Mucosa of descending colon (tissue), 3 donors: ENCODE results near the gene AGK. TPM values are rescaled to one million over a fixed set of nuclear protein-coding genes. Genes with fewer than 3 reads are reported as not detected.

Experiments used
- ATAC-seq: fragments of 200-7000 bp; cut with Tn5 transposase; one replicate; pipeline ENCODE4 v1.9.1; 2020; ENCODE audit warnings: mild to moderate bottlenecking, moderate library complexity
- DNase-seq, 3 donors: peaks; one replicate each; pipeline ENCODE4 v3.0.0-alpha.2; 2020
- H3K36me3 ChIP-seq: fragments of 200-600 bp; one replicate; pipeline ENCODE4 v1.8.0; 2021; ENCODE audit warnings: low read depth, mild to moderate bottlenecking
- H3K4me1 ChIP-seq: fragments of 200-600 bp; one replicate; pipeline ENCODE4 v1.8.0; 2021; ENCODE audit warnings: low read depth, mild to moderate bottlenecking
- H3K4me3 ChIP-seq: fragments of 200-600 bp; one replicate; pipeline ENCODE4 v1.8.0; 2021; ENCODE audit warnings: mild to moderate bottlenecking
- H3K9me3 ChIP-seq: fragments of 200-600 bp; one replicate; pipeline ENCODE4 v1.8.0; 2021; ENCODE audit warnings: mild to moderate bottlenecking
- intact Hi-C, 2 donors: fragments of 100-400 bp; cut with DNase I in 1 of 2; cut with micrococcal nuclease in 1 of 2; formaldehyde crosslinking; loops; one replicate each; pipeline versions ENCODE4 v1.11.0 to v1.11.1; 2022; cut with DNase I, micrococcal nuclease
- total RNA-seq, 3 donors: library from RNA; stranded (reverse); fragmentation: NEBNext Ultra II Directional in 2 of 3; extraction: Animal tissue kit (Norgen Biotek cat#: 25700) in 2 of 3; gene quantifications; one replicate each; pipeline versions ENCODE4 v1.2.1 to v1.2.4, GENCODE V29; 2021 to 2023
- TF ChIP-seq, protein P1 (sequence below): fragments of 200-600 bp; IDR thresholded peaks from one replicate; pipeline ENCODE4 v1.8.0; 2022; ENCODE audit warnings: antibody characterized with exemption, mild to moderate bottlenecking
- donor health status: DM: no; HTN: no; CAD: no; lungs with moderate emphysema.
- donor health status: DM: no; HTN: no; CAD: no.
- donor health status: DM: no; HTN: yes; CAD: no.

The AGK gene
- total RNA-seq, 3 donors from 2014 or later, result 16.7 to 20.7 (median 17.6) TPM

GRCh38 chr7:141558544-141559183 is 7.5 kb downstream of the AGK start:
- intact Hi-C loops, result no loop called here
- Histone ChIP-seq H3K4me1 (no peaks in the 10 kb centered on the region), H3K36me3 (no peaks in the 10 kb centered on the region), H3K9me3 (peaks cover 7% of the 10 kb centered on the region), H3K4me3 (no peak overlapping the region)
- DNase-seq, result no peak
- TF ChIP-seq, protein P1, sequence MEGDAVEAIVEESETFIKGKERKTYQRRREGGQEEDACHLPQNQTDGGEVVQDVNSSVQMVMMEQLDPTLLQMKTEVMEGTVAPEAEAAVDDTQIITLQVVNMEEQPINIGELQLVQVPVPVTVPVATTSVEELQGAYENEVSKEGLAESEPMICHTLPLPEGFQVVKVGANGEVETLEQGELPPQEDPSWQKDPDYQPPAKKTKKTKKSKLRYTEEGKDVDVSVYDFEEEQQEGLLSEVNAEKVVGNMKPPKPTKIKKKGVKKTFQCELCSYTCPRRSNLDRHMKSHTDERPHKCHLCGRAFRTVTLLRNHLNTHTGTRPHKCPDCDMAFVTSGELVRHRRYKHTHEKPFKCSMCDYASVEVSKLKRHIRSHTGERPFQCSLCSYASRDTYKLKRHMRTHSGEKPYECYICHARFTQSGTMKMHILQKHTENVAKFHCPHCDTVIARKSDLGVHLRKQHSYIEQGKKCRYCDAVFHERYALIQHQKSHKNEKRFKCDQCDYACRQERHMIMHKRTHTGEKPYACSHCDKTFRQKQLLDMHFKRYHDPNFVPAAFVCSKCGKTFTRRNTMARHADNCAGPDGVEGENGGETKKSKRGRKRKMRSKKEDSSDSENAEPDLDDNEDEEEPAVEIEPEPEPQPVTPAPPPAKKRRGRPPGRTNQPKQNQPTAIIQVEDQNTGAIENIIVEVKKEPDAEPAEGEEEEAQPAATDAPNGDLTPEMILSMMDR, result no peak
- ATAC-seq, result no peak

DNA sequence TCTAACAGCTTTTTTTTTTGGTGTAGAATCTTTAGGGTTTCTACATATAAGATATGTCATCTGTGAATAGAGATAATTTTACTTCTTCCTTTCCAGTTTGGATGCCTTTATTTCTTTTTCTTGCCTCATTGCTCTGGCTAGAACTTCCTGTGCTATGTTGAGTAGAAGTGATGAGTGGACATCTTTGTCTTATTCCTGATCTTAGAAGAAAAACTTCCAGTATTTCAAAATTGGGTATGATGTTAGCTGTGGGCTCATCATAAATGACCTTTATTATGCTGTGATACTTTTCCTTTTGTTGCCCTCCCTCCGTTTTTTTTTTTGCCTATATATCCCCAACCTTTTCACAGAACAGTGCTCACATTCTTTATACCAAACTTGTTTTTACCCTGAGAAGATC is 8.8 kb downstream of the AGK start:
- no peak overlapping the region for H3K4me3 ChIP-seq
- DNase-seq, result no peak
- H3K4me1 ChIP-seq, result no peaks in the 10 kb centered on the region
- no peaks in the 10 kb centered on the region for H3K36me3 ChIP-seq
- peaks cover 7% of the 10 kb centered on the region for H3K9me3 ChIP-seq
- TF ChIP-seq, protein P1, result no peak
- intact Hi-C loops, result no loop called here
- ATAC-seq, result no peak

DNA sequence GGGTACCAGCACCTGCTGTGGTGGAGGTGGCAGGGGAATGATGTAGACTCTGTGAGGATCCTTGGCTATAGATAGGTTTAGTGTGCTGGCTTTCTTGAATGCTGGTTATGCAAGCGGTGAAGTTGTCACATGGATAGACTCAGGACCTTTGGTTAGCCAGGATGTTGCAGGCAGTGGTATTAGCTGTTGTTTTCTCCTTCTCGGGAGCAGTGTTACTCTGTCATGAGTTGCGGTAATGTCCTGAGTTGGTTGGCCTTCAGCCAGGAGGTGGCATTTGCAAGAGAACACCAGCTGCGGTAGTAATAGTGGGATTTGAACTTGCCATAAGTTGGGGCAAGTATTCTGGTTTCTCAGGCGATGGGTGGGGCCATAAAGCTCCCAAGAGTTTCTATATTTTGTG is 10.8 kb downstream of the AGK start:
- peaks cover 7% of the 10 kb centered on the region for H3K9me3 ChIP-seq
- ATAC-seq (no peak), DNase-seq (no peak)
- TF ChIP-seq, protein P1, result no peak
- H3K4me1 ChIP-seq, result no peaks in the 10 kb centered on the region
- H3K4me3 ChIP-seq, result no peak overlapping the region
- H3K36me3 ChIP-seq, result no peaks in the 10 kb centered on the region
- intact Hi-C loops, result no loop called here

DNA sequence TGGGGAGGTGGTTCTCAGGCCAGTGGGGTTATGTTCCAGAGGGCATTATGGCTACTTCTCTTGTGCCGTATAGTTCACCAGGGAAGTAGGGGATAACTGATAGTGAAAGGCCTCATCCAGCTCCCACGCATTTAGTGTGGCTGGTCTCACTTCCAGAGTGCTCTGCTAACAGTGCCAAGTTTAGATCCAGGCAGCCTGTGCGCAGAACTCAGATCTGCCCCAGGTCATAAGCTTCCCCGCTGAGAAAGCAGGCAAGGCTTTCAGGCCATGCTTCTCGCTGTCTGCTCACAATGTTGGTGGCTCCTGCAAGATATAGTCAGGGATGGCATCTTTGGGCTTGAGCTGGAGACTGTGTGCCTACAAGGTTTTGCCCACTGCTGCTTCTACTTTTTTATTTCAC is 11.3 kb downstream of the AGK start:
- DNase-seq (no peak), ATAC-seq (no peak)
- Histone ChIP-seq H3K4me3 (no peak overlapping the region), H3K4me1 (no peaks in the 10 kb centered on the region), H3K9me3 (peaks cover 7% of the 10 kb centered on the region), H3K36me3 (no peaks in the 10 kb centered on the region)
- intact Hi-C loops, result no loop called here
- TF ChIP-seq, protein P1, result no peak

DNA sequence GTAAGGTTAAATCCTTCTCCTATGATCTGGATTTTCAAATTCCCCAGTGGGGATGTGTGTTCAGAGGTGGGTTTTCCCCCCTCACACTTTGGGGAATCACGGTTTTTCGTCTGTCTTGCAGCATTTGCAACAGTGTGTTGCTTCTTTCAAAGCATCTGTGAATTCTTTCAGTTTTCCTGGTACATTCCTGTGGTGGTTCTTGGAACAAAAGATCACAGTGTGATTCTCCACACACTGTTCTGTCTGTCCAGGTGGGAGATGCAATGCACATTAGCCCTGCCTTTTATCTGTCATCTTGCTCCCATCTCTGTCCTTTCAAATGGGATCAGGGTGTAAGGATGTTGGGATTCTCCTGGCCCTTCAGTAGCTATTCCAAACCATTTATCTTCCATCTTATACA is 11.8 kb downstream of the AGK start:
- Histone ChIP-seq H3K36me3 (no peaks in the 10 kb centered on the region), H3K9me3 (peaks cover 7% of the 10 kb centered on the region), H3K4me3 (no peak overlapping the region), H3K4me1 (no peaks in the 10 kb centered on the region)
- TF ChIP-seq, protein P1, result no peak
- DNase-seq, result no peak
- ATAC-seq, result no peak
- intact Hi-C loops, result no loop called here
